B cell (primary cell): ENCODE results near the gene RBPJL. TPM values are rescaled to one million over a fixed set of nuclear protein-coding genes. Genes with fewer than 3 reads are reported as not detected.

ENCODE experiments used
- ATAC-seq: fragments of 200-7000 bp; cut with Tn5 transposase; one replicate; pipeline ENCODE4 v1.10.0; 2021; ENCODE audit warnings: low read depth, mild to moderate bottlenecking, moderate number of reproducible peaks, moderate library complexity
- CTCF ChIA-PET: fragments of 350-600 bp; sonication (Branson Sonifier 250); formaldehyde crosslinking; loops from one replicate; lab custom pipeline; 2021; ENCODE audit warnings: antibody characterized with exemption, inconsistent platforms; lab: Charles Lee
- POLR2A ChIA-PET: fragments of 350-600 bp; sonication (Branson Sonifier 250); formaldehyde crosslinking; loops from one replicate; lab custom pipeline; 2021; ENCODE audit warnings: antibody characterized with exemption; lab: Charles Lee
- DNase-seq: peaks from one replicate; pipeline ENCODE4 v3.0.0; 2013
- H2AFZ ChIP-seq: 2 replicates; pipeline ENCODE4 v1.6.1; 2012; ENCODE audit warnings: mild to moderate bottlenecking, low read depth, low read length; ENCODE audit not compliant: insufficient read depth, poor library complexity, severe bottlenecking
- H3K27ac ChIP-seq, 2 donors: 1 replicate in 1 of 2; 2 replicates in 1 of 2; pipeline ENCODE4 v1.5.1; 2012 to 2013; ENCODE audit warnings: low read length in 2 of 2, mild to moderate bottlenecking in 2 of 2, moderate library complexity in 1 of 2
- H3K27me3 ChIP-seq, 4 experiments: fragments of 200-600 bp in 1 of 4; sonication (generic) in 1 of 4; replicated peaks in 1 of 4; 1 replicate in 2 of 4; 2 replicates in 2 of 4; pipeline versions ENCODE4 v1.6.1 to v1.7.0; 2013 to 2016; ENCODE audit warnings: low read length in 3 of 4, mild to moderate bottlenecking in 2 of 4, mixed read lengths in 1 of 4, moderate library complexity in 1 of 4; ENCODE audit not compliant: insufficient read depth in 4 of 4, control insufficient read depth in 3 of 4; ENCODE audit errors: control extremely low read depth in 1 of 4
- H3K36me3 ChIP-seq, 2 experiments: replicated peaks in 1 of 2; 1 replicate in 1 of 2; 2 replicates in 1 of 2; pipeline versions ENCODE4 v1.6.1 to v1.7.1; 2013; ENCODE audit warnings: low read length in 1 of 2; ENCODE audit not compliant: insufficient read depth in 2 of 2, control insufficient read depth in 1 of 2; ENCODE audit errors: control extremely low read depth in 1 of 2, extremely low read depth in 1 of 2
- H3K4me1 ChIP-seq, 2 donors: fragments of 200-600 bp in 1 of 2; sonication (generic) in 1 of 2; 1 replicate in 1 of 2; 2 replicates in 1 of 2; pipeline versions ENCODE4 v1.5.1 to v1.6.1; 2013 to 2017; ENCODE audit warnings: low read length in 2 of 2; ENCODE audit not compliant: control insufficient read depth in 2 of 2, insufficient read depth in 2 of 2
- H3K4me2 ChIP-seq: replicated peaks from 2 replicates; pipeline ENCODE3; 2012; ENCODE audit warnings: mild to moderate bottlenecking, low read depth, low read length; ENCODE audit not compliant: poor library complexity, severe bottlenecking
- H3K4me3 ChIP-seq, 5 experiments: fragments of 200-600 bp in 1 of 5; sonication (generic) in 1 of 5; 1 replicate in 3 of 5; 2 replicates in 2 of 5; pipeline versions ENCODE4 v1.5.1 to v1.7.0; 2011 to 2016; ENCODE audit warnings: low read length in 4 of 5, mild to moderate bottlenecking in 4 of 5, low read depth in 2 of 5, control low read depth in 1 of 5, moderate library complexity in 1 of 5; ENCODE audit not compliant: insufficient read depth in 1 of 5; ENCODE audit errors: control extremely low read depth in 1 of 5, extremely low read depth in 1 of 5
- H3K79me2 ChIP-seq: fragments of 200-600 bp; sonication (generic); one replicate; pipeline ENCODE4 v1.6.0; 2016; ENCODE audit warnings: low read length; ENCODE audit not compliant: control insufficient read depth, insufficient read depth
- H3K9ac ChIP-seq: fragments of 200-600 bp; sonication (generic); 2 replicates; pipeline ENCODE4 v1.6.1; 2017; ENCODE audit warnings: mild to moderate bottlenecking, low read length, moderate library complexity
- H3K9me3 ChIP-seq, 3 donors: one replicate each; pipeline versions ENCODE4 v1.6.1 to v1.7.1; 2013; ENCODE audit warnings: low read length in 2 of 3; ENCODE audit not compliant: control insufficient read depth in 2 of 3, insufficient read depth in 1 of 3; ENCODE audit errors: control extremely low read depth in 1 of 3
- H4K20me1 ChIP-seq: 2 replicates; pipeline ENCODE4 v1.6.0; 2012; ENCODE audit warnings: mild to moderate bottlenecking, low read length; ENCODE audit not compliant: insufficient read depth, control insufficient read depth, poor library complexity, severe bottlenecking
- H3K27ac Mint-ChIP-seq: one replicate; pipeline ENCODE4 v1.8.0; 2021; ENCODE audit warnings: mixed read lengths
- H3K27me3 Mint-ChIP-seq: one replicate; pipeline ENCODE4 v1.8.0; 2021; ENCODE audit warnings: mixed read lengths
- H3K4me1 Mint-ChIP-seq: one replicate; pipeline ENCODE4 v1.8.0; 2021; ENCODE audit warnings: mixed read lengths
- H3K4me3 Mint-ChIP-seq: one replicate; pipeline ENCODE4 v1.8.0; 2021; ENCODE audit warnings: mixed read lengths
- H3K9me3 Mint-ChIP-seq: one replicate; pipeline ENCODE4 v1.8.0; 2022; ENCODE audit warnings: mixed read lengths; ENCODE audit not compliant: insufficient read depth
- CTCF ChIP-seq: fragments of 200-600 bp; IDR thresholded peaks from one replicate; pipeline ENCODE4 v1.8.0; 2022; ENCODE audit warnings: antibody characterized with exemption, mild to moderate bottlenecking
- EZH2 ChIP-seq: IDR thresholded peaks from 2 replicates; pipeline ENCODE4 v1.6.1; 2012; ENCODE audit warnings: borderline replicate concordance, low read depth, mild to moderate bottlenecking, moderate library complexity, low read length; ENCODE audit not compliant: insufficient read depth, poor library complexity, severe bottlenecking
- WGBS: methylation state at CpG from one replicate; pipeline ENCODE4 v1.1.5; 2013; ENCODE audit warnings: missing lambda C conversion rate; ENCODE audit not compliant: insufficient coverage; 5-methylcytosine and 5-hydroxymethylcytosine counted together
- intact Hi-C: fragments of 100-400 bp; cut with micrococcal nuclease; formaldehyde crosslinking; loops from one replicate; pipeline ENCODE4 v1.10.0; 2022
- polyA plus RNA-seq: library from polyadenylated mRNA; depleted of rRNA; stranded (reverse); fragments of >200 nt; gene quantifications from 2 replicates; pipeline ENCODE4 v1.2.3, GENCODE V29; 2012
- total RNA-seq, 2 donors: library from RNA; stranded (reverse); fragments of 120-200 nt in 1 of 2; gene quantifications; 1 replicate in 1 of 2; 2 replicates in 1 of 2; pipeline versions ENCODE4 v1.2.3 to v1.2.4, GENCODE V29; 2013 to 2022

RBPJL gene
- total and polyA plus RNA-seq, 2 donors (not counting 1 experiment from before 2014, with no cell fraction given): not detected

GRCh38 chr20:45362804-45363610 lies 56.4 kb downstream of the RBPJL start, which contains the start of gene SYS1:
Gene SYS1, plus strand, starts transcription at chr20:45363156. Its CDS starts 376 bp downstream, at chr20:45363532.
- H3K4me2 ChIP-seq: peak within 1 kb of the TSS; percentile 91
- H3K4me1 Mint-ChIP-seq: peaks cover 49% of the 10 kb centered on the region
- CTCF ChIA-PET: interaction anchor here (0.6 to 20.6 kb wide), 31 partner anchors 9 to 783 kb away, joined by 3 to 814 read pairs (median 5); partner anchors contain the start of genes PIGT and TP53TG5
- under 1% methylated on average over 55 of the region's 55 CpGs for WGBS
- H3K4me3 ChIP-seq: peak within 1 kb of the TSS; percentile 79 to 88 (median 85)
- peaks cover 35% of the 10 kb centered on the region for H3K79me2 ChIP-seq
- TF ChIP-seq CTCF (peak; percentile 86), EZH2 (no peak)
- H3K27ac Mint-ChIP-seq: peak within 1 kb of the TSS; percentile 99
- H3K36me3 ChIP-seq: peaks cover 5 to 30% of the 10 kb centered on the region in 2 experiments
- H3K27ac ChIP-seq: peak within 1 kb of the TSS; percentile 86 to 99
- no peaks in the 10 kb centered on the region for H3K9me3 ChIP-seq
- H3K27me3 Mint-ChIP-seq: no peaks in the 10 kb centered on the region
- H3K9me3 Mint-ChIP-seq: no peaks in the 10 kb centered on the region
- intact Hi-C loops: loop anchor here (1.0 to 5.0 kb wide), 8 partner anchors 10 to 609 kb away; partner anchors contain the start of genes YWHAB and ZNF335
- peaks cover 45% of the 10 kb centered on the region for H4K20me1 ChIP-seq
- peaks cover 0 to 5% (median 0%) of the 10 kb centered on the region in 4 experiments for H3K27me3 ChIP-seq
- peak within 1 kb of the TSS; percentile 99 for H3K4me3 Mint-ChIP-seq
- peaks cover 47 to 49% of the 10 kb centered on the region in 2 donors for H3K4me1 ChIP-seq
- POLR2A ChIA-PET: interaction anchor here (0.5 to 3.3 kb wide), 10 partner anchors 8 to 73 kb away, joined by 3 to 39 read pairs (median 6); partner anchors contain the start of gene PIGT
- H3K9ac ChIP-seq: peak within 1 kb of the TSS; percentile 95
- peak within 1 kb of the TSS; percentile 76 for H2AFZ ChIP-seq
- DNase-seq (peak; percentile 99), ATAC-seq (peak; percentile 82)
